Thyroid gland (tissue), 4 donors: ENCODE measurements around the gene NID2. TPM values are rescaled to one million over a fixed set of nuclear protein-coding genes. Genes with fewer than 3 reads are reported as not detected.

Source experiments
- DNase-seq, 2 donors: peaks; one replicate each; pipeline ENCODE4 v3.0.0-alpha.2; 2019
- H3K27ac ChIP-seq, 3 donors: fragments of 200-600 bp; sonication (generic); 1 replicate in 2 of 3; 2 replicates in 1 of 3; pipeline ENCODE4 v1.5.1; 2016 to 2019; ENCODE audit warnings: mild to moderate bottlenecking in 1 of 3, moderate library complexity in 1 of 3
- H3K27me3 ChIP-seq: fragments of 200-600 bp; sonication (generic); one replicate; pipeline ENCODE4 v1.5.1; 2019
- H3K36me3 ChIP-seq, 2 donors: fragments of 200-600 bp; sonication (generic); one replicate each; pipeline ENCODE4 v1.5.1; 2016 to 2019
- H3K4me1 ChIP-seq, 2 donors: fragments of 200-600 bp; sonication (generic); one replicate each; pipeline ENCODE4 v1.5.1; 2017 to 2019
- H3K4me3 ChIP-seq, 3 donors: fragments of 200-600 bp; sonication (generic); replicated peaks in 1 of 3; 1 replicate in 2 of 3; 2 replicates in 1 of 3; pipeline ENCODE4 v1.5.1; 2016; ENCODE audit warnings: mild to moderate bottlenecking in 1 of 3
- H3K9me3 ChIP-seq: fragments of 200-600 bp; sonication (generic); one replicate; pipeline ENCODE4 v1.5.1; 2017
- POLR2A ChIP-seq, 2 donors: fragments of 450-650 bp; IDR thresholded peaks; one replicate each; pipeline ENCODE4 v1.6.1; 2017; ENCODE audit warnings: antibody characterized with exemption in 2 of 2, mild to moderate bottlenecking in 2 of 2, moderate library complexity in 1 of 2
- WGBS, 2 donors: methylation state at CpG; one replicate each; pipeline ENCODE4 v1.1.5; 2017; 5-methylcytosine and 5-hydroxymethylcytosine counted together
- intact Hi-C: fragments of 100-400 bp; cut with DNase I; formaldehyde crosslinking; loops from one replicate; pipeline ENCODE4 v1.15.1; 2023
- total RNA-seq, 4 donors: library from RNA; depleted of rRNA; stranded (reverse); fragments of >200 nt; gene quantifications; one replicate each; pipeline ENCODE4 v1.2.3, GENCODE V29; 2016
- TF ChIP-seq, protein P1 (sequence below), 6 experiments: fragments of 200-600 bp in 3 of 6; fragments of 450-650 bp in 3 of 6; sonication (generic) in 3 of 6; IDR thresholded peaks; one replicate each; pipeline ENCODE4 v1.5.1; 2016 to 2019; ENCODE audit warnings: antibody characterized with exemption in 6 of 6, mild to moderate bottlenecking in 2 of 6, inconsistent platforms in 1 of 6, moderate library complexity in 1 of 6

NID2 gene
- total RNA-seq, 4 donors from 2014 or later, result 115 to 207 (median 130) TPM

DNA sequence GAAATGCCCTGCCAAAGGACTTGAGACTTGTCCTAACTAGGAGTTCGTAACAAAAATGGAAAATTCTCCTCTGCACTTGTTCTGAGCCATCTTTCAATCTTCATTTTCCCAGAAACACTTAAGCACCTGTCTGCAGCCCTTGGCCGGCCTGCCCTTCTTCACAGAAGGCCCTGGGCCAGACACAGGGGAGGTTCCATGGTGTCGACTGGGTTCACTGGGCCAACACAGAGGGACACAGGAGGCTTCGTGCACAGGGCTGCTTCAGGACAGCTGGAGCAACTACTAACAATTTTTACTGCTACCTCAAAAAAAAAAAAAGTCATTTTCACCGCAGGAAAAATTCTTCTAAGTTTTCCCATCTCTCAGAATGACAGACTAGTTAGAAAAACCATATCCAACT, 19.6 kb downstream of the NID2 start:
- 33 to 40% methylated on average over 5 of the region's 5 CpGs for WGBS, 2 donors
- intact Hi-C loops, result loop anchor here (10.0 kb wide), 1 partner anchor 54 kb away; no protein-coding TSS in a partner anchor
- TF ChIP-seq, protein P1, sequence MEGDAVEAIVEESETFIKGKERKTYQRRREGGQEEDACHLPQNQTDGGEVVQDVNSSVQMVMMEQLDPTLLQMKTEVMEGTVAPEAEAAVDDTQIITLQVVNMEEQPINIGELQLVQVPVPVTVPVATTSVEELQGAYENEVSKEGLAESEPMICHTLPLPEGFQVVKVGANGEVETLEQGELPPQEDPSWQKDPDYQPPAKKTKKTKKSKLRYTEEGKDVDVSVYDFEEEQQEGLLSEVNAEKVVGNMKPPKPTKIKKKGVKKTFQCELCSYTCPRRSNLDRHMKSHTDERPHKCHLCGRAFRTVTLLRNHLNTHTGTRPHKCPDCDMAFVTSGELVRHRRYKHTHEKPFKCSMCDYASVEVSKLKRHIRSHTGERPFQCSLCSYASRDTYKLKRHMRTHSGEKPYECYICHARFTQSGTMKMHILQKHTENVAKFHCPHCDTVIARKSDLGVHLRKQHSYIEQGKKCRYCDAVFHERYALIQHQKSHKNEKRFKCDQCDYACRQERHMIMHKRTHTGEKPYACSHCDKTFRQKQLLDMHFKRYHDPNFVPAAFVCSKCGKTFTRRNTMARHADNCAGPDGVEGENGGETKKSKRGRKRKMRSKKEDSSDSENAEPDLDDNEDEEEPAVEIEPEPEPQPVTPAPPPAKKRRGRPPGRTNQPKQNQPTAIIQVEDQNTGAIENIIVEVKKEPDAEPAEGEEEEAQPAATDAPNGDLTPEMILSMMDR (IDR thresholded peaks at IDR 0.05), result no peak
- TF ChIP-seq POLR2A (IDR thresholded peaks at IDR 0.05), result peak in 1 of 2 donors; percentile 21
- Histone ChIP-seq H3K27me3 (no peaks in the 10 kb centered on the region), H3K9me3 (no peaks in the 10 kb centered on the region), H3K36me3 (no peaks in the 10 kb centered on the region), H3K4me3 (no peak overlapping the region), H3K27ac (peak overlapping the region; percentile 71 to 95 (median 80)), H3K4me1 (peaks cover 89 to 97% of the 10 kb centered on the region in 2 donors)
- peak; percentile 61 to 62 for DNase-seq

DNA sequence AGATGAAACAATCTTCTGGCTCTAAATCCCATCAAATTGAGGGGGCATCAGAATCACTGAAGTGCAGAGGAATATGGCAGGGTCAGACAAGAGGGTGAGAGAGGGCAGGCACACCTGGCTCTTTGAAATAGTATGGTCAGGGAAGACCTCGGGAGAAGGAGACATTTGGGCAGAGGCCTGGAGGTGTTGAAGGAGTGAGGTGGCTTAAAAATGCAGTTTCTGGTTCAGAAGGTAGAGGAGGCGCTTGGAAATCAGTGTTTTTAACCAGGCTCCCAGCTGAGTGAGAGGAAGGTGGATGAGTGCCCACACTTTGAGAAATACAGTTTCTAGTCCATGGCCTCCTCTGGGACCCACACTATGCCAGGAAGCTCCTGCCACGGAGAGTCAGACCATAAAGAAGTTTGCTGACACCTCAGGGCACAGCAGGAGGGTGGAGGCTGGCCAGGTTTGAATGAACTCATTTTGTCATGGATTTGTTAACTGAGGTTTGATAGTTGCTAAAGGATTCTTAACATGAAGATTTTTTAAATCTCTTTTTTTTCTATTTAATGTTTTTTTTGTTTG, 20.1 kb downstream of the NID2 start:
- peak overlapping the region; percentile 71 to 95 (median 80) for H3K27ac ChIP-seq
- H3K9me3 ChIP-seq, result no peaks in the 10 kb centered on the region
- H3K4me3 ChIP-seq, result no peak overlapping the region
- peaks cover 87 to 95% of the 10 kb centered on the region in 2 donors for H3K4me1 ChIP-seq
- WGBS, 2 donors, result 26 to 40% methylated on average over 3 of the region's 3 CpGs
- TF ChIP-seq, protein P1 (IDR thresholded peaks at IDR 0.05), result no peak
- no peak for TF ChIP-seq POLR2A (IDR thresholded peaks at IDR 0.05)
- no peaks in the 10 kb centered on the region for H3K36me3 ChIP-seq
- peak; percentile 64 to 66 for DNase-seq
- no peaks in the 10 kb centered on the region for H3K27me3 ChIP-seq
- intact Hi-C loops, result loop anchor here (10.0 kb wide), 1 partner anchor 54 kb away; no protein-coding TSS in a partner anchor

DNA sequence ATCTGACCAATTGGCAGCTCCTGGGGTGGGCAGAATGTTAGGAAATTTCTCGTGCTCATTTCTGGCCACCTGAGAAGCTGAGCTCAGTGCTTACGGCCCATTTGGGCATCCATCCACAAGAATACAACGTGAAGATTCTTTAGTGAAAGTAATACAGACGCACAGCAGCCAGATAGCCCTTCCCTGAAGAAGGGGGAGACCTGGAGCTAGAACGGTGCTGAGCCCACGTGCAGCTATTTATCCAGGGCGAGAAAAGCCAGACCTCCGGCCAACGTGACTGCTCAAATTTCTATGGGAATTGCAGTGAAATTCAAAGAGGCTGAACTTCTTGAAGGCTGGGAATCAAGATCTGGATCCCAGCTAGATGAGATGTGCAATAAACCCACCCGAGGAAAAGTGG, 20.7 kb downstream of the NID2 start:
- intact Hi-C loops, result loop anchor here (10.0 kb wide), 1 partner anchor 53 kb away; no protein-coding TSS in a partner anchor
- Histone ChIP-seq H3K4me1 (peaks cover 85 to 95% of the 10 kb centered on the region in 2 donors), H3K27me3 (no peaks in the 10 kb centered on the region), H3K4me3 (no peak overlapping the region), H3K9me3 (no peaks in the 10 kb centered on the region), H3K27ac (peak overlapping the region; percentile 71 to 95 (median 80)), H3K36me3 (no peaks in the 10 kb centered on the region)
- TF ChIP-seq POLR2A (IDR thresholded peaks at IDR 0.05), result no peak
- TF ChIP-seq, protein P1 (IDR thresholded peaks at IDR 0.05), result no peak
- WGBS, 2 donors, result 64 to 72% methylated on average over 10 of the region's 10 CpGs
- no peak for DNase-seq

DNA sequence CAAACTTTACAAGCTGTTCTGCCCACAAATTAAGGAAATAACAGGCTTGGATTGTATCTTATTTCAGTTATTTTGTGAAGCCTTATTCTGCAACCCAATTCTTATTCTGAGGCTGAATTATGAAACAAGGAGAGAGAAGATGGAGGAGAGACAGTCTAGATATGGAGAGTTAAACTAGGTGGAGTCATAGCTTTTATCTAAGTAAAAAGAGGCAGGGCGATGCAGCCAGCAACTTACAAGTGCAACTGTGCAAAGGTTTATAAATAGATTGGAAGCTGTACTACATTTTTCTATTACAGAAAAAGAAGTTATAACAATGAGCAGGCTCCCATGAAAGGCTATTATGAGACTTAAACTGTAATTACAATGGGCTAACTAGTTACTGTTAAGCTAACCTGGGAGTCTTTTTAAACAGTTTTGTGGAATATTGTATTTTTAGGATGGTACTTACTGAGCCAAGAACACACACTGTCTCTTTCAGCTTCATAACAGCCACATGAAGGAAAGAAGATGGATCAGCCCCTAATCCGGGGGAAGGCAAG, 22.4 kb downstream of the NID2 start:
- Histone ChIP-seq H3K4me1 (peaks cover 70 to 87% of the 10 kb centered on the region in 2 donors), H3K27ac (peak overlapping the region in 2 of 3 donors; percentile 72 to 95)

More for the DNA sequence above, 22.4 kb downstream of the NID2 start:
- no peaks in the 10 kb centered on the region for H3K9me3 ChIP-seq
- DNase-seq, result no peak
- H3K36me3 ChIP-seq, result peaks cover 0 to 8% of the 10 kb centered on the region in 2 donors
- WGBS, 2 donors, result 32 to 36% methylated on average over 2 of the region's 2 CpGs
- no peak overlapping the region for H3K4me3 ChIP-seq
- no peak for TF ChIP-seq POLR2A (IDR thresholded peaks at IDR 0.05)
- TF ChIP-seq, protein P1 (IDR thresholded peaks at IDR 0.05), result no peak
- intact Hi-C loops, result loop anchor here (10.0 kb wide), 1 partner anchor 52 kb away; no protein-coding TSS in a partner anchor
- H3K27me3 ChIP-seq, result no peaks in the 10 kb centered on the region
